H9 (cell line): Measurements from ENCODE around the gene TRIM67. TPM values are rescaled to one million over a fixed set of nuclear protein-coding genes. Genes with fewer than 3 reads are reported as not detected.

ENCODE experiments used
- DNase-seq: peaks from one replicate; pipeline ENCODE4 v3.0.0-alpha.2; 2017
- H2AFZ ChIP-seq: one replicate; pipeline ENCODE4 v1.6.1; 2013; ENCODE audit warnings: mild to moderate bottlenecking, low read length, control low read depth, moderate library complexity
- H2AK5ac ChIP-seq: 2 replicates; pipeline ENCODE4 v1.6.1; 2013; ENCODE audit warnings: low read length, control low read depth, mixed read lengths; ENCODE audit not compliant: insufficient read length
- H2BK120ac ChIP-seq: one replicate; pipeline ENCODE4 v1.6.1; 2013; ENCODE audit warnings: low read depth, mild to moderate bottlenecking, low read length, control low read depth, inconsistent platforms; ENCODE audit not compliant: poor library complexity, severe bottlenecking
- H2BK12ac ChIP-seq: 2 replicates; pipeline ENCODE4 v1.6.1; 2013; ENCODE audit warnings: low read length, control low read depth, mixed read lengths, low read depth; ENCODE audit not compliant: insufficient read length
- H2BK15ac ChIP-seq: 2 replicates; pipeline ENCODE4 v1.6.1; 2013; ENCODE audit warnings: low read depth, low read length, control low read depth
- H2BK20ac ChIP-seq: one replicate; pipeline ENCODE4 v1.6.1; 2013; ENCODE audit warnings: low read depth, mild to moderate bottlenecking, low read length, control low read depth, inconsistent platforms; ENCODE audit not compliant: poor library complexity, severe bottlenecking
- H2BK5ac ChIP-seq: 2 replicates; pipeline ENCODE4 v1.6.1; 2013; ENCODE audit warnings: low read length, control low read depth, mixed read lengths; ENCODE audit not compliant: insufficient read length
- H3K14ac ChIP-seq: 2 replicates; pipeline ENCODE4 v1.6.1; 2013; ENCODE audit warnings: low read length, control low read depth; ENCODE audit not compliant: insufficient read depth
- H3K18ac ChIP-seq: 2 replicates; pipeline ENCODE4 v1.6.1; 2013; ENCODE audit warnings: low read depth, mild to moderate bottlenecking, mixed read lengths, low read length, control low read depth; ENCODE audit not compliant: insufficient read length
- H3K23ac ChIP-seq: 2 replicates; pipeline ENCODE4 v1.6.1; 2013; ENCODE audit warnings: low read length, control low read depth, mixed read lengths, low read depth; ENCODE audit not compliant: insufficient read length
- H3K23me2 ChIP-seq: 2 replicates; pipeline ENCODE4 v1.6.1; 2013; ENCODE audit warnings: low read depth, mild to moderate bottlenecking, mixed read lengths, low read length, control low read depth; ENCODE audit not compliant: insufficient read length, poor library complexity, severe bottlenecking
- H3K27ac ChIP-seq: 2 replicates; pipeline ENCODE4 v1.5.1; 2013; ENCODE audit warnings: low read length, control low read depth, mixed read lengths, low read depth; ENCODE audit not compliant: insufficient read length
- H3K27me3 ChIP-seq: 2 replicates; pipeline ENCODE4 v1.6.1; 2013; ENCODE audit warnings: low read length, control low read depth, inconsistent platforms; ENCODE audit not compliant: insufficient read depth
- H3K4ac ChIP-seq: 2 replicates; pipeline ENCODE4 v1.6.1; 2013; ENCODE audit warnings: low read depth, mild to moderate bottlenecking, control low read depth, inconsistent platforms, low read length, moderate library complexity
- H3K4me1 ChIP-seq: 2 replicates; pipeline ENCODE4 v1.6.1; 2013; ENCODE audit warnings: low read length, control low read depth, inconsistent platforms; ENCODE audit not compliant: insufficient read depth
- H3K4me2 ChIP-seq: 2 replicates; pipeline ENCODE4 v1.6.1; 2013; ENCODE audit warnings: low read length, control low read depth, mixed read lengths; ENCODE audit not compliant: insufficient read length, insufficient read depth
- H3K56ac ChIP-seq: 2 replicates; pipeline ENCODE4 v1.6.1; 2013; ENCODE audit warnings: low read depth, mild to moderate bottlenecking, mixed read lengths, low read length, control low read depth; ENCODE audit not compliant: insufficient read length
- H3K79me1 ChIP-seq: 2 replicates; pipeline ENCODE4 v1.6.1; 2013; ENCODE audit warnings: low read depth, mild to moderate bottlenecking, moderate library complexity, low read length, control low read depth, inconsistent platforms; ENCODE audit not compliant: insufficient read depth, poor library complexity, severe bottlenecking
- H3K79me2 ChIP-seq: 2 replicates; pipeline ENCODE4 v1.6.1; 2013; ENCODE audit warnings: low read length, control low read depth, inconsistent platforms; ENCODE audit not compliant: insufficient read depth
- H3K9ac ChIP-seq: 2 replicates; pipeline ENCODE4 v1.6.1; 2013; ENCODE audit warnings: low read length, control low read depth, mixed read lengths; ENCODE audit not compliant: insufficient read length; ENCODE audit errors: extremely low read depth
- H3K9me3 ChIP-seq: one replicate; pipeline ENCODE4 v1.6.1; 2013; ENCODE audit warnings: low read depth, low read length, inconsistent platforms; ENCODE audit not compliant: control insufficient read depth
- H3T11ph ChIP-seq: one replicate; pipeline ENCODE4 v1.6.1; 2013; ENCODE audit warnings: mild to moderate bottlenecking, low read length, control low read depth, inconsistent platforms
- H4K20me1 ChIP-seq: one replicate; pipeline ENCODE4 v1.6.1; 2013; ENCODE audit not compliant: control insufficient read depth, insufficient read length, insufficient read depth
- H4K5ac ChIP-seq: 2 replicates; pipeline ENCODE4 v1.6.1; 2013; ENCODE audit warnings: low read depth, mild to moderate bottlenecking, mixed read lengths, low read length, control low read depth; ENCODE audit not compliant: insufficient read length
- H4K8ac ChIP-seq: replicated peaks from 2 replicates; pipeline ENCODE4 v1.6.1; 2013; ENCODE audit warnings: low read length, control low read depth, mixed read lengths, low read depth; ENCODE audit not compliant: insufficient read length
- H4K91ac ChIP-seq: 2 replicates; pipeline ENCODE4 v1.6.1; 2013; ENCODE audit warnings: low read depth, mild to moderate bottlenecking, moderate library complexity, mixed read lengths, low read length, control low read depth; ENCODE audit not compliant: insufficient read length
- H3K27ac Mint-ChIP-seq, 3 experiments: 2 replicates in 2 of 3; 3 replicates in 1 of 3; pipeline ENCODE4 v1.8.0; 2020 to 2021; ENCODE audit warnings: mixed read lengths in 3 of 3, mild to moderate bottlenecking in 1 of 3, moderate library complexity in 1 of 3
- H3K27me3 Mint-ChIP-seq: 2 replicates; pipeline ENCODE4 v1.8.0; 2021; ENCODE audit warnings: low read depth, mild to moderate bottlenecking, moderate library complexity, mixed read lengths
- H3K36me3 Mint-ChIP-seq, 3 experiments: 2 replicates in 2 of 3; 3 replicates in 1 of 3; pipeline ENCODE4 v1.8.0; 2020 to 2021; ENCODE audit warnings: low read depth in 3 of 3, mixed read lengths in 3 of 3; ENCODE audit not compliant: insufficient read depth in 1 of 3
- H3K4me1 Mint-ChIP-seq, 2 experiments: 2 replicates each; pipeline ENCODE4 v1.8.0; 2020; ENCODE audit warnings: mixed read lengths in 2 of 2
- H3K4me3 Mint-ChIP-seq, 2 experiments: 2 replicates in 1 of 2; 3 replicates in 1 of 2; pipeline ENCODE4 v1.8.0; 2020 to 2021; ENCODE audit warnings: mild to moderate bottlenecking in 2 of 2, mixed read lengths in 2 of 2, moderate library complexity in 1 of 2
- H3K9me3 Mint-ChIP-seq, 2 experiments: 2 replicates in 1 of 2; 3 replicates in 1 of 2; pipeline ENCODE4 v1.8.0; 2020; ENCODE audit warnings: mild to moderate bottlenecking in 2 of 2, mixed read lengths in 2 of 2, moderate library complexity in 1 of 2
- WGBS: extraction: QIAGEN DNeasy Blood & Tissue Kit; methylation state at CpG from one replicate; pipeline ENCODE4 v1.1.7; 2013; ENCODE audit warnings: missing lambda C conversion rate, low lambda C conversion rate, mixed read lengths; ENCODE audit not compliant: insufficient read length; ENCODE audit errors: extremely low coverage; 5-methylcytosine and 5-hydroxymethylcytosine counted together
- total RNA-seq: library from RNA; stranded (reverse); gene quantifications from 2 replicates; pipeline ENCODE4 v1.2.1, GENCODE V29; 2021
- TF ChIP-seq, protein P1 (sequence below): fragments of 200-600 bp; sonication (generic); conservative IDR thresholded peaks from 3 replicates; pipeline ENCODE4 v1.8.0; 2021; ENCODE audit warnings: antibody characterized with exemption, mild to moderate bottlenecking

TRIM67 gene
- total RNA-seq, 1 experiment from 2014 or later, result not detected

DNA sequence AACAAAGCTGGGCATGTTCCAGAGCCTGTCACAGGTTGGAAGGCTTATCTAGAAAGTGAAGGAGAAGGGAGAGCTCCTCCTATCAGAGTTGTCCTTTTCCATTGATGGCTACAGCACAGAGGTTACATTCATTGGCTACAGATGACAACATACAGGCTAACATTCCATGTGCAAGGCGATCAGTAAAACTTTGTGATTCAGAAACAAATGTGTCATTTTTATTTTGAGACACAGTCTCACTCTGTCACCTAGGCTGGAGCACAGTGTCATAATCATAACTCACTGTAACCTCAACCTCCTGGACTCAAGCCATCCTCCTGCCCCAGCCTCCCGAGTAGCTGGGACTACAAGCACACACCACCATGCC is 32.6 kb downstream of the TRIM67 start:
- Histone ChIP-seq H3K18ac (no peak overlapping the region), H2AFZ (no peak overlapping the region), H3T11ph (no peak overlapping the region), H4K20me1 (no peaks in the 10 kb centered on the region), H2BK120ac (no peak overlapping the region), H4K8ac (no peak overlapping the region), H3K27ac (no peak overlapping the region), H3K9ac (no peak overlapping the region), H3K56ac (no peak overlapping the region), H2BK20ac (no peak overlapping the region), H2BK5ac (no peak overlapping the region), H2BK15ac (no peak overlapping the region), H4K5ac (no peak overlapping the region), H3K79me2 (no peaks in the 10 kb centered on the region), H4K91ac (no peak overlapping the region), H2BK12ac (no peak overlapping the region), H3K14ac (no peak overlapping the region), H3K79me1 (no peaks in the 10 kb centered on the region), H3K9me3 (no peaks in the 10 kb centered on the region), H3K27me3 (no peaks in the 10 kb centered on the region; the same call in 1 of the 2 replicates), H3K4me2 (no peak overlapping the region), H3K4me1 (no peaks in the 10 kb centered on the region), H2AK5ac (no peak overlapping the region), H3K23ac (no peak overlapping the region), H3K4ac (no peak overlapping the region), H3K23me2 (no peaks in the 10 kb centered on the region)
- Mint-ChIP-seq H3K9me3 (peaks cover 6 to 7% of the 10 kb centered on the region in 2 experiments; a peak in 4 of 5 replicates), H3K27me3 (peaks cover 99% of the 10 kb centered on the region), H3K36me3 (peaks cover 0 to 6% (median 0%) of the 10 kb centered on the region in 3 experiments; a peak in 2 of 7 replicates), H3K4me1 (peaks cover 5 to 8% of the 10 kb centered on the region in 2 experiments), H3K27ac (no peak overlapping the region), H3K4me3 (no peak overlapping the region)
- WGBS, result no CpG with 5 or more reads among the region's 2 CpGs
- TF ChIP-seq, protein P1, sequence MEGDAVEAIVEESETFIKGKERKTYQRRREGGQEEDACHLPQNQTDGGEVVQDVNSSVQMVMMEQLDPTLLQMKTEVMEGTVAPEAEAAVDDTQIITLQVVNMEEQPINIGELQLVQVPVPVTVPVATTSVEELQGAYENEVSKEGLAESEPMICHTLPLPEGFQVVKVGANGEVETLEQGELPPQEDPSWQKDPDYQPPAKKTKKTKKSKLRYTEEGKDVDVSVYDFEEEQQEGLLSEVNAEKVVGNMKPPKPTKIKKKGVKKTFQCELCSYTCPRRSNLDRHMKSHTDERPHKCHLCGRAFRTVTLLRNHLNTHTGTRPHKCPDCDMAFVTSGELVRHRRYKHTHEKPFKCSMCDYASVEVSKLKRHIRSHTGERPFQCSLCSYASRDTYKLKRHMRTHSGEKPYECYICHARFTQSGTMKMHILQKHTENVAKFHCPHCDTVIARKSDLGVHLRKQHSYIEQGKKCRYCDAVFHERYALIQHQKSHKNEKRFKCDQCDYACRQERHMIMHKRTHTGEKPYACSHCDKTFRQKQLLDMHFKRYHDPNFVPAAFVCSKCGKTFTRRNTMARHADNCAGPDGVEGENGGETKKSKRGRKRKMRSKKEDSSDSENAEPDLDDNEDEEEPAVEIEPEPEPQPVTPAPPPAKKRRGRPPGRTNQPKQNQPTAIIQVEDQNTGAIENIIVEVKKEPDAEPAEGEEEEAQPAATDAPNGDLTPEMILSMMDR, result no peak
- no peak for DNase-seq
